HG02938 (cell line): ENCODE measurements around the gene ADRB2.

Experiments
- ATAC-seq: cut with Tn5 transposase; IDR thresholded peaks from one replicate; pipeline ENCODE4 v1.9.1; 2021; ENCODE audit warnings: mild to moderate bottlenecking, moderate library complexity; ENCODE audit not compliant: unreplicated experiment

Gene ADRB2

GRCh38 chr5:148805326-148806290, 20.8 kb upstream of the ADRB2 start:
- ATAC-seq: no peak

DNA sequence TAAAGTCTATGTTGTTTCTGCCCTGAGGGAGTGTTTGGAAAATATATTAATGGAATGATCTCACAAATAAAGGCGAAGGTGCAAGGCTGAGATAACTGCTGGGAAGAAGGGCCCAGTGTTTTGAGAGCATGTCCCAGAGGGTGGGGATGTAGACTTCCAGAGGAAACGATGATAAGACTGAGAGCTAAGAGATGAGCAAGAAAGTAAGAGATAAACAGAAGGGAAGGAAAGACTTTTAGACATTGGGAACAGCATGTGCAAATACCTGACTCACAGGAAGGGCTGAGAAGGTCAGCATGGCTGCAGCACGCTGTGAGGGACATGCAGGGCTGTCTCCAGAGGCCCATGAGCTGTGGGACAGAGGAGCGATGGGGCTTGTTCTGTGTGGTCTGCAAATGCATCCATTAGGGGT, 19.9 kb upstream of the ADRB2 start:
- no peak for ATAC-seq

- no peak for ATAC-seq
These were observed 18.6 kb upstream of the ADRB2 start for GRCh38 chr5:148807851-148808250.

- ATAC-seq: peak; percentile 75
These were observed 17.4 kb upstream of the ADRB2 start for GRCh38 chr5:148808864-148809642.

DNA sequence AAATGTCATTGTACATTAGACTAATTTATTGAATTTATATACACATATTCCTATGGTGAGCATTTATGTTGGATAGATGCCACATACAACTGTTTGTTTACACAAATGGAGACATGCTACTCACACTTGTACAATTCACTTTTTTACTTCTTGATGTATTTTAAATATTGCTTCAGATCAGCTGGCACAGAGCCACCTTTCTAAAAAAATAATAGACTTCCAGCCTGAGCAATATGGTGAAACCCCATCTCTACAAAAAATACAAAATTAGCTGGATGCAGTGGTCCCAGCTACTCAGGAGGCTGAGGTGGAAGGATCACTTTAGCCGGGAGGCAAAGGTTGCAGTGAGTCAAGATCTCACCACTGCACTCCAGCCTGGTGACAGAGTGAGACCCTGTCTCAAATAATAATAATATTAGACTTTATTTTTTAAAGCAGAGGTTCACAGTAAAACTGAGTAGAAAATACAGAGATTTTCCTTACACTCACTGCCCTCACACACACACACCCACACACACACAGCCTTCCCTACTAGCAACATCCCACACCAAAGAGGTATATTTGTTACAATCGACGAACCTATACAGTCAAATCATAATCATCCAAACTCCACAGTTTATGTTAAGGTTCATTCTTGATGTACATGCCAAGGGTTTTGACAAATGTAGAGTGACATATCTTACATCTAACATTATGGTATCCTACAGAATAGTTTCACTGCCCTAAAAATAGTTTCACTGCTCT, 16.5 kb upstream of the ADRB2 start:
- no peak for ATAC-seq

GRCh38 chr5:148810823-148811222, 15.6 kb upstream of the ADRB2 start:
- no peak for ATAC-seq

GRCh38 chr5:148811756-148812155, 14.7 kb upstream of the ADRB2 start:
- no peak for ATAC-seq

GRCh38 chr5:148815086-148815485, 11.3 kb upstream of the ADRB2 start:
- no peak for ATAC-seq

GRCh38 chr5:148815578-148815977, 10.8 kb upstream of the ADRB2 start:
- no peak for ATAC-seq

DNA sequence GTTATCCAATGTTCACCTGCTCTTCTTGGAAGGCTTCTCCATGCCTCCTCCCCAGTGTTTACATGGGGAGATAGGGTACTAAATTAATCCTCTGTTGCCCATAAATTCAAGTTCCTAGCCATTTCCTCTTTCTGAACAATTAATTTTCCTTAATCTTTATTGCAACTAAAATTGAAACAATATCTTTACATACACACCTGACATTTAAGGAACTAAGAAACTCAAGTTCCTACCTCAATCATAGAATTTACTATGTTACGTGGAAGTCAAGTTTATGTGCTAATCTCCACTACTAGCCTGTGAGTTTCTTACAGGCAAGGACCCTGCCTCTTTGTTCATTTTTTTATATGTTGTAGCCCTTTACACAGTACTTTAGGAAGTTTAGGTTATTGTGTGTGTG, 10.1 kb upstream of the ADRB2 start:
- ATAC-seq: no peak

DNA sequence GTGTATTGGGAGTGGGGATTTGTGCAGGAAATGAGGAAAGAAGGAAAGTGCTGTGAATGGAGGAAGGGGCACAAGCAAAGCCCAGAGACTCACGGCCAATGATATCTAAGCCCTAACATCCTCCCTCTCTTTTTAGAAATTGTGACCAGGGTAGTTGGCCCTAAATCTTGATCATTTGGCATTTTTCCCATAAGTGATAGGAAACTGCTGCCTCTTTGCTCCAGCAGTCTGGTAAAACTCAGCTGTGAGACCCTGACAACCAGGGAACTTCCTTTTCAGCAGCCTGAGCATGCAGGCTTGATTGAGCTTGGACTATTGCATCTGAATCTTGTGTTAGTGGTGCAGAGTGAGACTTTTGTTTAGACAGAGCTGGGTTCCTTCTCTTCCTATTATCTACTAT, 9.6 kb upstream of the ADRB2 start:
- no peak for ATAC-seq

GRCh38 chr5:148817606-148818005, 8.8 kb upstream of the ADRB2 start:
- no peak for ATAC-seq

- no peak for ATAC-seq
These were observed 5.7 kb upstream of the ADRB2 start for GRCh38 chr5:148820461-148821395.

DNA sequence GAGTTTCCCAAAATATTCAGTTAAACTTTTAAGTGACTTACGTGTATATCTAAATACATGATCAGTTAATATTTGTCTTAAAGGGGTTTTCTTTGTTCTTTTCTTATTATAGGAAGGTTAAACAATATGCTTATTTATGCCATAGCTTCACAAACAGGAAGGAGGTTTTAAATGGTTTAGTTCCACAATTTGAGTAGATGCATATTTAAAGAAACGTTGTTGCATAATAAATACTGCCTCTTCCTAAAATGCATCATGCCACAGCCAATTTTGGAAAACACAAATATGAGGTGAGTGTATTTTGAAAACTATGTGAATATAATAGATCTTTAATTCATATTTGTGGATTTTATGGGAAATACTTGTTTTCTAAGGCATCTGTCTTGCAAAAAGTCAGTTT, 2.5 kb upstream of the ADRB2 start:
- ATAC-seq: no peak

DNA sequence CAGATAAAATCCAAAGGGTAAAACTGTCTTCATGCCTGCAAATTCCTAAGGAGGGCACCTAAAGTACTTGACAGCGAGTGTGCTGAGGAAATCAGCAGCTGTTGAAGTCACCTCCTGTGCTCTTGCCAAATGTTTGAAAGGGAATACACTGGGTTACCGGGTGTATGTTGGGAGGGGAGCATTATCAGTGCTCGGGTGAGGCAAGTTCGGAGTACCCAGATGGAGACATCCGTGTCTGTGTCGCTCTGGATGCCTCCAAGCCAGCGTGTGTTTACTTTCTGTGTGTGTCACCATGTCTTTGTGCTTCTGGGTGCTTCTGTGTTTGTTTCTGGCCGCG, 727 bp upstream of the ADRB2 start:
- no peak for ATAC-seq

DNA sequence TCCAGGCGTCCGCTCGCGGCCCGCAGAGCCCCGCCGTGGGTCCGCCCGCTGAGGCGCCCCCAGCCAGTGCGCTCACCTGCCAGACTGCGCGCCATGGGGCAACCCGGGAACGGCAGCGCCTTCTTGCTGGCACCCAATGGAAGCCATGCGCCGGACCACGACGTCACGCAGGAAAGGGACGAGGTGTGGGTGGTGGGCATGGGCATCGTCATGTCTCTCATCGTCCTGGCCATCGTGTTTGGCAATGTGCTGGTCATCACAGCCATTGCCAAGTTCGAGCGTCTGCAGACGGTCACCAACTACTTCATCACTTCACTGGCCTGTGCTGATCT, 294 bp downstream of the ADRB2 start:
- ATAC-seq: no peak

GRCh38 chr5:148827723-148828122, 1.3 kb downstream of the ADRB2 start:
- no peak for ATAC-seq

GRCh38 chr5:148828511-148829247, 2.3 kb downstream of the ADRB2 start:
- no peak for ATAC-seq

GRCh38 chr5:148829248-148829594, 2.8 kb downstream of the ADRB2 start:
- no peak for ATAC-seq

- ATAC-seq: no peak
These were observed 3.3 kb downstream of the ADRB2 start for GRCh38 chr5:148829734-148830133.
